ENCODE results near the gene TIPRL. TPM values are rescaled to one million over a fixed set of nuclear protein-coding genes. Genes with fewer than 3 reads are reported as not detected.
"Not testable (repeated sequence)": the region's sequence is repeated elsewhere in the genome, so short reads cannot be mapped to it uniquely, and the experiment has no call there.

Gene TIPRL
- total and polyA plus RNA-seq, 5 donors from 2014 or later: 25.0 to 61.3 (median 43.8) TPM

- Histone ChIP-seq H3K27ac (ENCODE audit: insufficient read depth, low read length, poor library complexity, severe bottlenecking) (peak overlapping the region; percentile 97), H3K4me3 (ENCODE audit: low read depth, low read length) (peak overlapping the region; percentile 94), H3K4me1 (ENCODE audit: control insufficient read depth, insufficient read depth, low read length, poor library complexity, severe bottlenecking) (peaks cover 19% of the 10 kb centered on the region), H3K9me3 (ENCODE audit: control insufficient read depth in 2 of 2, low read length in 2 of 2) (no peaks in the 10 kb centered on the region), H3K27me3 (ENCODE audit: control insufficient read depth, insufficient read depth, low read length) (peaks cover 3% of the 10 kb centered on the region), H3K36me3 (ENCODE audit: control insufficient read depth, insufficient read depth, low read length) (no peaks in the 10 kb centered on the region)
- H3K4me3 Mint-ChIP-seq: no peak overlapping the region
- DNase-seq (no peak), ATAC-seq (ENCODE audit: low read depth in 2 of 2) (no peak)
- H3K27ac Mint-ChIP-seq: no peak overlapping the region
- H3K4me1 Mint-ChIP-seq: peaks cover 0 to 14% (median 2%) of the 10 kb centered on the region in 4 donors
- H3K9me3 Mint-ChIP-seq: peaks cover 0 to 1% (median 0%) of the 10 kb centered on the region in 7 donors
- no peaks in the 10 kb centered on the region for H3K36me3 Mint-ChIP-seq
- H3K27me3 Mint-ChIP-seq: peaks cover 9% of the 10 kb centered on the region
These were observed 530 bp upstream of the TIPRL start for GRCh38 chr1:168178227-168178637.

DNA sequence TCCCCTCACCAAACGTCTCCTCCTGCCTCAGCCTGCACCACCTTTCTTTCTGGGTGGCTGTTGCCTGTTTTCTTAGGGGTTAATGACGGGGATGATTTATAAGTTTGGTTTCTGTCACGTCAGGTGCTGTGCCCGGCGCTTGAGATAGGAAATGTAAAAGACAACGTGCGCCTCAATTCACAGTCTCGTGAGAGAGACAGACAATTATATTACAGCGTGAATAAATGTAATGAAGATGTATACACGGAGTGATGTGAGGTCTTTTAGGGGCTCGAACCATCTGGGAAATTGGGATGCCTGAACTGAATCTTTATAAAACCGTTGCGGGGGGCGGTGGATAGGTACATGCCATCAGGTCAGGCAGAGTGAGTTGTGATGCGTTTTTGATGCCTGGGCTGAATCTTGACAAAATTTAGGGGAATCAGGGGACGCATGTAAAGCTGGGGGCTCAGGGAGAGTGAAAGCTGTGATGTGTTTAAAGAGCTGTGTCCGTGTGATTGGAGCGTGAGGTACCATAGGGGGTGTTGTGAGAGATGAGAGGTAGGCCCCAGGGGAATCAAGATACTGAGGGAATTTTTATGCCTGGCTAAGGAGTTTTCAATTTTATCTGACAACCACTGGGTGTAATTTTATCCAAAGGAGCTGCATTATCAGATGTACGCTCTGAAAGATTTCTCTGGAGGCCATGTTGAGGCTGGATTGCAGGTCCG lies 831 bp downstream of the TIPRL start:
- H3K9me3 ChIP-seq (ENCODE audit: control insufficient read depth in 2 of 2, low read length in 2 of 2): no peaks in the 10 kb centered on the region
- no peaks in the 10 kb centered on the region for H3K36me3 Mint-ChIP-seq
- H3K27ac Mint-ChIP-seq: no peak overlapping the region
- peaks cover 0 to 19% (median 11%) of the 10 kb centered on the region in 4 donors for H3K4me1 Mint-ChIP-seq
- H3K36me3 ChIP-seq (ENCODE audit: control insufficient read depth, insufficient read depth, low read length): peaks cover 9% of the 10 kb centered on the region
- peak overlapping the region; percentile 97 for H3K27ac ChIP-seq (ENCODE audit: insufficient read depth, low read length, poor library complexity, severe bottlenecking)
- DNase-seq: no peak
- no peaks in the 10 kb centered on the region for H3K27me3 Mint-ChIP-seq
- peak overlapping the region; percentile 94 for H3K4me3 ChIP-seq (ENCODE audit: low read depth, low read length)
- no peaks in the 10 kb centered on the region for H3K27me3 ChIP-seq (ENCODE audit: control insufficient read depth, insufficient read depth, low read length)
- H3K4me3 Mint-ChIP-seq: no peak overlapping the region
- ATAC-seq (ENCODE audit: low read depth in 2 of 2): no peak
- H3K9me3 Mint-ChIP-seq: peaks cover 0 to 1% (median 0%) of the 10 kb centered on the region in 7 donors
- H3K4me1 ChIP-seq (ENCODE audit: control insufficient read depth, insufficient read depth, low read length, poor library complexity, severe bottlenecking): peaks cover 19% of the 10 kb centered on the region

DNA sequence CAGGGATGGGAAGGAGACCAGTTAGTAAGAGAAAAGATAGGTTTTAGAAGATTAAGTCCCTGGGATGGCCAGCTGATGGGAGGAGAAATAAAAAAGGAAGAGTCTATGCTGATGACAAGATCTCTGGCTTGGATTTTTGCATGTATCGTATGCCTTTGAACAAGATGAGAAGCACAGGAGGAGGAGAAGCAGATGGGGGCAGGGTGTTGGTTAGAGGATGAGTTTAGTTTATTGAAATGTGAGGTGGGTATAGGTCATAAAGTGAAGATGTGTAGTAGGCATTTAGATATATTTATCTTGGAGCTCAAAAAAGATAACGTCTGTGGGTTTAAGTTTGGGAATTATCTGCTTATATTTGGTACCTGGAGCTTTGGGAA lies 1.4 kb downstream of the TIPRL start:
- H3K4me3 ChIP-seq (ENCODE audit: low read depth, low read length): peak overlapping the region; percentile 94
- H3K9me3 Mint-ChIP-seq: peaks cover 0 to 1% (median 0%) of the 10 kb centered on the region in 7 donors
- H3K27ac Mint-ChIP-seq: no peak overlapping the region
- peak overlapping the region; percentile 97 for H3K27ac ChIP-seq (ENCODE audit: insufficient read depth, low read length, poor library complexity, severe bottlenecking)
- peaks cover 14% of the 10 kb centered on the region for H3K36me3 ChIP-seq (ENCODE audit: control insufficient read depth, insufficient read depth, low read length)
- no peaks in the 10 kb centered on the region for H3K27me3 ChIP-seq (ENCODE audit: control insufficient read depth, insufficient read depth, low read length)
- H3K36me3 Mint-ChIP-seq: peaks cover 5% of the 10 kb centered on the region
- no peak overlapping the region for H3K4me3 Mint-ChIP-seq
- ATAC-seq (ENCODE audit: low read depth in 2 of 2) (no peak), DNase-seq (peak in 1 of 3 donors; percentile 17)
- H3K4me1 Mint-ChIP-seq: peaks cover 0 to 19% (median 12%) of the 10 kb centered on the region in 4 donors
- peaks cover 19% of the 10 kb centered on the region for H3K4me1 ChIP-seq (ENCODE audit: control insufficient read depth, insufficient read depth, low read length, poor library complexity, severe bottlenecking)
- no peaks in the 10 kb centered on the region for H3K27me3 Mint-ChIP-seq
- no peaks in the 10 kb centered on the region for H3K9me3 ChIP-seq (ENCODE audit: control insufficient read depth in 2 of 2, low read length in 2 of 2)

DNA sequence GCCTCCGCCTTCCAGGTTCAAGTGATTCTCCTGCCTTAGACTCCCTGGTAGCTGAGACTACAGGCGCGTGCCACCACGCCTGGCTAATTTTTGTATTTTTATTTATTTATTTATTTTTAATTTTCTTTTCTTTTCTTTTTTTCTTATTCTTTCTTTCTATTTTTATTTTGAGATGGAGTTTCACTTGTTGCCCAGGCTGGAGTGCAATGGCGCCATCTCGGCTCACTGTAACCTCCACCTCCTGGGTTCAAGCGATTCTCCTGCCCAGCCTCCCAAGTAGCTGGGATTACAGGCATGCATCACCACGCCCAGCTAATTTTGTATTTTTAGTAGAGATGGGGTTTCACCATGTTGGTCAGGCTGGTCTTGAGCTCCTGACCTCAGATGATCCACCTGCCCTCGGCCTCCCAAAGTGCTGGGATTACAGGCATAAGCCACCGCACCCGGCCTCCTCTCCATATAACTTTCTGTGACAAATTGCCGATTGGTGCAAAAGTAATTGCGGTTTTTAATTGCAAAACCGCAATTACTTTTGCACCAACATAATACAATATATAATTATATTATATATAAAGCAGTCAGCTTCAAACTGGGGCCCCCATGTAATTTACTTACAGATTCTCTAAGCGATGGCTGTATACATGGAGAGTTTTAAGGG lies 2.4 kb downstream of the TIPRL start:
- not testable (repeated sequence) for H3K4me3 ChIP-seq (ENCODE audit: low read depth, low read length); ATAC-seq (ENCODE audit: low read depth in 2 of 2); H3K9me3 Mint-ChIP-seq; DNase-seq; H3K36me3 Mint-ChIP-seq; H3K27me3 Mint-ChIP-seq; H3K27me3 ChIP-seq (ENCODE audit: control insufficient read depth, insufficient read depth, low read length); H3K9me3 ChIP-seq (ENCODE audit: control insufficient read depth in 2 of 2, low read length in 2 of 2); H3K27ac Mint-ChIP-seq; H3K27ac ChIP-seq (ENCODE audit: insufficient read depth, low read length, poor library complexity, severe bottlenecking)
- peaks cover 19% of the 10 kb centered on the region for H3K4me1 ChIP-seq (ENCODE audit: control insufficient read depth, insufficient read depth, low read length, poor library complexity, severe bottlenecking)
- H3K36me3 ChIP-seq (ENCODE audit: control insufficient read depth, insufficient read depth, low read length): peaks cover 18% of the 10 kb centered on the region
- H3K4me1 Mint-ChIP-seq: peaks cover 0 to 22% (median 12%) of the 10 kb centered on the region in 4 donors
- H3K4me3 Mint-ChIP-seq: peak overlapping the region in 1 of 4 donors; percentile 51

DNA sequence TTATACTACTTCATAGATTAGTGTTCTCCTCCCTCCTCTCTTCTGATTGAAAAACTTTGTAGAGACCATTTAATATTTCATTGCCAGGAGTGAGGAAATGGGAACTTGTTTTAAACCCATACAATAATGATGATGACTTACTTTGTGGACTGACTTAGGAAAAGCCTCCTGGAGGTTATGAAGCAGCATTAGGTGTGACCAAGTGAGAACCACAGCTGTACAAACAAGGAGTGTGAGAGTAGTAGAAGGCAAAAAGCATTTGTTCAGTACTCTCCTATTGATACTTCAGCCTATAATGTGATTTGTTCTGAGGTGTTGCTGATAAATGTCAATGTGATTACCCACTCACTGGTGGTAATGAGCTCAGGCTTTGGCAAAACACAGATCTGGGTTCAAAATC lies 8.4 kb downstream of the TIPRL start:
- H3K9me3 Mint-ChIP-seq: no peaks in the 10 kb centered on the region
- Histone ChIP-seq H3K4me1 (ENCODE audit: control insufficient read depth, insufficient read depth, low read length, poor library complexity, severe bottlenecking) (no peaks in the 10 kb centered on the region), H3K27me3 (ENCODE audit: control insufficient read depth, insufficient read depth, low read length) (no peaks in the 10 kb centered on the region), H3K4me3 (ENCODE audit: low read depth, low read length) (no peak overlapping the region), H3K9me3 (ENCODE audit: control insufficient read depth in 2 of 2, low read length in 2 of 2) (no peaks in the 10 kb centered on the region), H3K36me3 (ENCODE audit: control insufficient read depth, insufficient read depth, low read length) (peaks cover 69% of the 10 kb centered on the region), H3K27ac (ENCODE audit: insufficient read depth, low read length, poor library complexity, severe bottlenecking) (no peak overlapping the region)
- DNase-seq: no peak
- peaks cover 17 to 33% (median 22%) of the 10 kb centered on the region in 4 donors for H3K4me1 Mint-ChIP-seq
- no peak for ATAC-seq (ENCODE audit: low read depth in 2 of 2)
- H3K4me3 Mint-ChIP-seq: no peak overlapping the region
- no peaks in the 10 kb centered on the region for H3K27me3 Mint-ChIP-seq
- peaks cover 34% of the 10 kb centered on the region for H3K36me3 Mint-ChIP-seq
- H3K27ac Mint-ChIP-seq: no peak overlapping the region

GRCh38 chr1:168190403-168190802 lies 11.6 kb downstream of the TIPRL start:
- H3K4me1 ChIP-seq (ENCODE audit: control insufficient read depth, insufficient read depth, low read length, poor library complexity, severe bottlenecking): no peaks in the 10 kb centered on the region
- peaks cover 75% of the 10 kb centered on the region for H3K36me3 ChIP-seq (ENCODE audit: control insufficient read depth, insufficient read depth, low read length)
- H3K27me3 ChIP-seq (ENCODE audit: control insufficient read depth, insufficient read depth, low read length): no peaks in the 10 kb centered on the region
- Mint-ChIP-seq H3K27me3 (no peaks in the 10 kb centered on the region), H3K4me3 (peak overlapping the region in 1 of 4 donors; percentile 30), H3K4me1 (peaks cover 12 to 32% (median 21%) of the 10 kb centered on the region in 4 donors), H3K9me3 (no peaks in the 10 kb centered on the region), H3K36me3 (peaks cover 36% of the 10 kb centered on the region), H3K27ac (peak overlapping the region in 1 of 3 donors; percentile 43)
- ATAC-seq (ENCODE audit: low read depth in 2 of 2) (no peak), DNase-seq (no peak)
- H3K27ac ChIP-seq (ENCODE audit: insufficient read depth, low read length, poor library complexity, severe bottlenecking): no peak overlapping the region
- H3K4me3 ChIP-seq (ENCODE audit: low read depth, low read length): no peak overlapping the region
- no peaks in the 10 kb centered on the region for H3K9me3 ChIP-seq (ENCODE audit: control insufficient read depth in 2 of 2, low read length in 2 of 2)

DNA sequence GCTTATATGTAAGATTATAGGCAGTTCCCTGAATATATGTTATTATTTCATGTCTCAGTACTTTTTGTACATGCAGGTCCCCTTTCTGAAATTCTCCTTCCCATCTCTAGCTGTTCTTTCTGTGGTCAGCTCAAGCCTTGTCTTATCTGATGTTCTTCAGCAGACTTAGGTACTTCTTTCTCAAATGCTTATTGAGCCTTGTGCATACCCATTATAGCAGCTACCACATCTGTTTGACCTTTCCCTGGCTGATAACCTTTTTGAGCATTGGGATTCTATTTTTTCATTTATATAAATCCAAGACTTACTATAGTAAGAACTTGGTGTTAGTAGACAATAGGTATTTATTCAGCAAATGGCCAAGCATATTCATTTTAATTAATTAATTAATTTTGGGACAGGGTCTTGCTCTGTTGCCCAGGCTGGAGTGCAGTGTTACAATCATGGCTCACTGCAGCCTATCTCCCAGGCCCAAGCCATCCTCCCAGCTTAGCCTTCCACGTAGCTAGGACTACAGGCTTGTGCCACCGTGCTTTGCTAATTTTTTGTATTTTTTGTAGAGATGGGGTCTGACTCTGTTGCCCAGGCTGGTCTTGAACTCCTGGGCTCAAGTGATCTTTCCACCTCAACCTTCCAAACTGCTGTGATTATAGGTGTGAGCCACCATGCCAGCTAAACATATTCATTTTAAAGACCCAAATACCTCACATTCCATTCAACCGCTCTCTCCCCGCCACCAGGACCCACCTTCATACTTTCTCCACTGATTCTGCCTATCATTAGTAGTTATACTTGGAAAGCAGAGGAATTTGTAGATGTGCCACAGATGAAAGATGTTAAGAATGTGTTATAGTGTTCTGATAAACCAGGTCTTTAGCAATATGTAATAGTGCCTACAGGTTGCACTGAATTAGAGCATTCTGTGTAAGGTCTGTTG lies 16.7 kb downstream of the TIPRL start:
- peaks cover 73% of the 10 kb centered on the region for H3K36me3 ChIP-seq (ENCODE audit: control insufficient read depth, insufficient read depth, low read length)
- no peaks in the 10 kb centered on the region for H3K27me3 ChIP-seq (ENCODE audit: control insufficient read depth, insufficient read depth, low read length)
- Mint-ChIP-seq H3K4me1 (peaks cover 0 to 22% (median 8%) of the 10 kb centered on the region in 4 donors), H3K36me3 (peaks cover 37% of the 10 kb centered on the region), H3K27me3 (no peaks in the 10 kb centered on the region), H3K4me3 (no peak overlapping the region), H3K9me3 (no peaks in the 10 kb centered on the region), H3K27ac (no peak overlapping the region)
- ATAC-seq (ENCODE audit: low read depth in 2 of 2) (no peak), DNase-seq (no peak)
- no peaks in the 10 kb centered on the region for H3K4me1 ChIP-seq (ENCODE audit: control insufficient read depth, insufficient read depth, low read length, poor library complexity, severe bottlenecking)
- H3K4me3 ChIP-seq (ENCODE audit: low read depth, low read length): no peak overlapping the region
- H3K9me3 ChIP-seq (ENCODE audit: control insufficient read depth in 2 of 2, low read length in 2 of 2): no peaks in the 10 kb centered on the region
- no peak overlapping the region for H3K27ac ChIP-seq (ENCODE audit: insufficient read depth, low read length, poor library complexity, severe bottlenecking)

Data from CD4-positive, CD25-positive, alpha-beta regulatory T cell (primary cell).